ENCODE measurements around the gene PTF1A.

Gene PTF1A

DNA sequence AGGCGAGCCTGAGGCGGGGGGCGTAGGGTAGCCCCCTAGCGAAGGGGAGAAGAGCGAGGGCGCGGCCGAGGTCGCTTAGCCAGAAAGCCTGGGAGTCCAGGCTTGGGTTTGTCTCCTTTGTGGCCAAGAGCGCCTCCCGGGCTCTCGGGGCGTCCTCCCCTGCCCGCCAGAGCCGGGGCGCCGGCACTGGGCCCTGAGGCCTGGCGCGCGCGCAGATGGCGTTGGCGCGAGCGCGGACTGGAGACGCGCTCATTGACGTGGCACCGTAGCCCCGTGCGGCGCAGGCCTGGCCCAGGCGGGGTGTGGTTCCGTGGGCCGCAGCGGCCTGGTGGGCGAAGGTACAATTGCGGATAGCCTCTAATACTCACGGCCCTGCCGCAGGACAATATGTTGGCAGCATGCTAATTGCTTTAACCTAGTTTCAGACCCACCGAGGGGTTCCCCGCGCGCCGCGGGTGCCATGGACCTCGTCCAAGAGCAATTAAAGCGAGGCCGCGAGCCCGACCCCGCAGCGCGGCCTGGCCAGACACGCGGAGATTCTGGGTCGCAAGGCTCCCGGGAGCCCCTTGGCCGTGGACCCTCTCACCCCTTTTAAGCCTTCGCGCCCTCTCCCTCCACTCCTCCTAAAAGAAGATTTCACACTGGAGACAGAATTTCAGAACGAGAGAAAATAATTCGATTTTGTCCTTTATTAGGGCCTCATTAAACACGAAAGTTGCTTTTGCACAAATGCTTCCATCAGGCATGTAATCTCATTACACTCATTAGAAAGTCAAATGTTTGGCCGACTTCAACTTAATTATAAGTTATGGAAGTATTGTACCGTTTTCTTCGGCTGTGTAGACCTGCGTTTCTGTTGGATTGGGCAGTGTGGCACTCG is 3.1 kb downstream of the PTF1A start:
- no peaks in the 10 kb centered on the region for H3K9me3 ChIP-seq (replicated peaks; ENCODE audit: insufficient read depth, low read length)
- TF ChIP-seq EZH2phosphoT487 (IDR thresholded peaks at IDR 0.05; ENCODE audit: low read length), result no peak
- TF ChIP-seq EZH2 (optimal IDR thresholded peaks at IDR 0.05; ENCODE audit: low read depth, low read length), result no peak
- no peak for TF ChIP-seq CTCF (IDR thresholded peaks at IDR 0.05; ENCODE audit: low read length)
- no peak overlapping the region for H3K27ac ChIP-seq (ENCODE audit: low read length)
- H3K36me3 ChIP-seq (replicated peaks; ENCODE audit: insufficient read depth, low read length), result no peaks in the 10 kb centered on the region
- no peaks in the 10 kb centered on the region for H3K27me3 ChIP-seq (replicated peaks; ENCODE audit: insufficient read depth, low read length)
- no peak overlapping the region for H3K4me2 ChIP-seq (ENCODE audit: low read depth, low read length)
- H3K4me3 ChIP-seq (ENCODE audit: low read length), result no peak overlapping the region
- no peaks in the 10 kb centered on the region for H3K9me2 ChIP-seq (replicated peaks; ENCODE audit: insufficient read depth, low read length)
- H3K4me1 ChIP-seq (ENCODE audit: low read length), result no peaks in the 10 kb centered on the region
- H3F3A ChIP-seq (ENCODE audit: insufficient read depth, low read length), result no peaks in the 10 kb centered on the region
- no peaks in the 10 kb centered on the region for H4K20me1 ChIP-seq (ENCODE audit: insufficient read depth, low read length)
- H2AFZ ChIP-seq (ENCODE audit: low read length), result no peak overlapping the region
- no peak for DNase-seq
- H3K79me2 ChIP-seq (ENCODE audit: low read length), result no peaks in the 10 kb centered on the region
- H3K9ac ChIP-seq (ENCODE audit: low read length), result no peak overlapping the region

- Histone ChIP-seq H3K36me3 (replicated peaks; ENCODE audit: insufficient read depth, low read length) (no peaks in the 10 kb centered on the region), H3K27me3 (replicated peaks; ENCODE audit: insufficient read depth, low read length) (no peaks in the 10 kb centered on the region)
- no peak for DNase-seq
Observed at GRCh38 chr10:23195846-23196600, 3.9 kb downstream of the PTF1A start.

DNA sequence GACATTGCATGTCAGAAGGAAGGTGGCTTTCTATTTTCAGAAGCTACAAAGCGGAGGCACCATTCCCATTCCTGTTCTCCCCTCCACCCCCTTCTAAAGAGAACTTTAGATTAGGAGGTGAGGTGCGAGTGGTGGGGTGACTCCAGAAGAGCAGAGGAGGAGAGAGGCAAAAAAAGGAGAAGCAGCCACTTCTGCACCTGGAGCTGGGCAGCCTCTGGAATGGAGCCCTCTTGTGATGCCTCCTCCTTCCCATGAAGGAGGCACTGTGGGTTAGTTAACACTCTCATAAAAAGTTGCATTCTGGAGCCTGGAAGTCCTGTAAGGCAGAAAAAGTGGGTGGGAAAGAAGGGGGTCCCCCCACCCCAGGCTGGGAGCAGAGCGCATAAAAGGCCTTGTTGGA is 4.8 kb downstream of the PTF1A start:
- no peaks in the 10 kb centered on the region for H3K36me3 ChIP-seq (replicated peaks; ENCODE audit: insufficient read depth, low read length)
- H3F3A ChIP-seq (ENCODE audit: insufficient read depth, low read length), result no peaks in the 10 kb centered on the region
- no peak overlapping the region for H3K4me2 ChIP-seq (ENCODE audit: low read depth, low read length)
- H3K27ac ChIP-seq (ENCODE audit: low read length), result no peak overlapping the region
- no peak overlapping the region for H2AFZ ChIP-seq (ENCODE audit: low read length)
- H3K9me3 ChIP-seq (replicated peaks; ENCODE audit: insufficient read depth, low read length), result no peaks in the 10 kb centered on the region
- H3K4me3 ChIP-seq (ENCODE audit: low read length), result no peak overlapping the region
- no peak for TF ChIP-seq EZH2phosphoT487 (IDR thresholded peaks at IDR 0.05; ENCODE audit: low read length)
- TF ChIP-seq EZH2 (optimal IDR thresholded peaks at IDR 0.05; ENCODE audit: low read depth, low read length), result no peak
- no peak for TF ChIP-seq CTCF (IDR thresholded peaks at IDR 0.05; ENCODE audit: low read length)
- no peaks in the 10 kb centered on the region for H3K27me3 ChIP-seq (replicated peaks; ENCODE audit: insufficient read depth, low read length)
- DNase-seq, result no peak
- H3K79me2 ChIP-seq (ENCODE audit: low read length), result no peaks in the 10 kb centered on the region
- no peaks in the 10 kb centered on the region for H3K9me2 ChIP-seq (replicated peaks; ENCODE audit: insufficient read depth, low read length)
- H3K4me1 ChIP-seq (ENCODE audit: low read length), result no peaks in the 10 kb centered on the region
- no peak overlapping the region for H3K9ac ChIP-seq (ENCODE audit: low read length)
- H4K20me1 ChIP-seq (ENCODE audit: insufficient read depth, low read length), result no peaks in the 10 kb centered on the region

More at GRCh38 chr10:23195846-23196600, 3.9 kb downstream of the PTF1A start:
- no peaks in the 10 kb centered on the region for H4K20me1 ChIP-seq (ENCODE audit: insufficient read depth, low read length)
- H3K4me3 ChIP-seq (ENCODE audit: low read length), result no peak overlapping the region
- no peaks in the 10 kb centered on the region for H3K9me2 ChIP-seq (replicated peaks; ENCODE audit: insufficient read depth, low read length)
- H3K27ac ChIP-seq (ENCODE audit: low read length), result no peak overlapping the region
- no peak overlapping the region for H2AFZ ChIP-seq (ENCODE audit: low read length)
- no peak overlapping the region for H3K9ac ChIP-seq (ENCODE audit: low read length)
- no peaks in the 10 kb centered on the region for H3K79me2 ChIP-seq (ENCODE audit: low read length)
- H3K9me3 ChIP-seq (replicated peaks; ENCODE audit: insufficient read depth, low read length), result no peaks in the 10 kb centered on the region
- no peaks in the 10 kb centered on the region for H3K4me1 ChIP-seq (ENCODE audit: low read length)
- no peaks in the 10 kb centered on the region for H3F3A ChIP-seq (ENCODE audit: insufficient read depth, low read length)
- TF ChIP-seq EZH2phosphoT487 (IDR thresholded peaks at IDR 0.05; ENCODE audit: low read length) (no peak), EZH2 (optimal IDR thresholded peaks at IDR 0.05; ENCODE audit: low read depth, low read length) (no peak), CTCF (IDR thresholded peaks at IDR 0.05; ENCODE audit: low read length) (no peak)
- H3K4me2 ChIP-seq (ENCODE audit: low read depth, low read length), result no peak overlapping the region

Measured in MM.1S (cell line).